GM21717 (cell line): Measurements from ENCODE around the gene DIAPH2.

ENCODE experiments used
- ATAC-seq: cut with Tn5 transposase; IDR thresholded peaks from one replicate; pipeline ENCODE4 v1.9.1; 2021; ENCODE audit warnings: mild to moderate bottlenecking, moderate library complexity; ENCODE audit not compliant: unreplicated experiment

The DIAPH2 gene

DNA sequence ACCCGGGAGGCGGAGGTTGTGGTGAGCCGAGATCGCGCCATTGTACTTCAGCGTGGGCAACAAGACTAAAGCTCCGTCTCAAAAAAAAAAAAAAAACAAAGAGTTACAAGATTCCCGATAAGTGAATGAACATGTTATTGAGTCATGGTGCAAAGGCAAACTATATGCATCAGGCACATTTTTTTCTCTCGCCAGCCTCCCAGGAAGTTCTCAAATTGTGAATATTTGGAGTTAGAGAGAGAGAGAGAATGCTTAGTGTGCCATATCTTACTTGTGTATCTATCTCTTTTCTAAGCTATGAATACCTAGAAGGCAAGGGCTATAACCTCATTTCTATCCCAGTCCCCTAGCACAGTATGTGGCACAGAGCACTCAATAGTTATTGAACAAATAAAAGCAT lies 599.9 kb downstream of the DIAPH2 start:
- ATAC-seq = no peak

DNA sequence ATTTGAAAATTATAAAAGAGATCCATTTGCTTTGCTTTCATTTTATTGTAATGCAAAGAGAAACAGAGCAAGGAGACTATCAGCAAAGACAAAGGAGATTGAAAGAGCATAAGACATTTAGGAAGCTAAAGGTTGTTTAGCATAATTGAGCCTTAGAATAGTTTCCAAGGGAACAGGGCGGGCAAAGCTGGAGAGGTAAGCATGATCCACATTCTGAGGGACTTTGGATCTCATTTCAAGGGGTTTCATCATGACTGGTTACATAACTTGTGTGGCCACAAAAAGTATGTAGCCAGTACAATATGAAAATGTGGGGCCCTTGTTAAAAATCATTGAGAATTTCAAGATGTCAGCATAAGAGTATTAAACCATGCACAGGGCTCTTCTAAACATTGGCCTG lies 605.6 kb downstream of the DIAPH2 start:
- no peak for ATAC-seq

DNA sequence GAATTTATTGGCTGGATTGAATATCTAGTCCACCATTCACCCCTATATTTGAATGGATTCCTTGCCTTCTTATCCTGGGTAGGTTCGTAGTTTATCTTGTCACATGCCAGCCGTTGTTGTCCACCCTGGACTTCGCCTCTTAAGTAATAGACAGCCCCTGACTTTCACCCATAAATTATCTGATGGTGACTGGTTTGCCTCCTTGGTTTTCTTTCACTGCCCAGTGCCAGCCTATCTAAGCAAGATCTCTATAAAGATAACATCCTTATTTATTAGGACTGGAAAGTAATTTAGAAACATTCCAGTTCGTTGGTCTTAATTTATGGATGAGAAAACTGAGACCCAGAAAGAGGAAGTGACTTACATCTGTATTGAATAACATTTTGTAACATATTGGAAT lies 609.4 kb downstream of the DIAPH2 start:
- no peak for ATAC-seq

DNA sequence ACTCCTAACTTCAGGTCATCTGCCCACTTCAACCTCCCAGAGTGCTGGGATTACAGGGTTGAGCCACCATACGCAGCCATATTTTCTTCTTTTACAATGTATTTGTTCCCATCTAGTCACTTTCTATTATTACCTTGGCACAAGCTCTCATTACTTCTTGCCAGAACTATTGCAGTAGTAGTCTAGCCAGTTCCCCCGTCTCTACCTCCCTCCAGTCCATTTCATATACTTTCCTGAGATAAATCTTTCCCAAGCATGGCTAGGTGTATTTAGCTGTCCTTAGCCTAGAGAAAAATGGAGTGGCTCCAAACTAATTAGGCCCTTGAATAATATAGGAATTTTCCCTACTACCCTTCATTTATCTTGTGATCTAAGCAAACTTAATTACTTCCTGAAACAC lies 611.3 kb downstream of the DIAPH2 start:
- no peak for ATAC-seq

DNA sequence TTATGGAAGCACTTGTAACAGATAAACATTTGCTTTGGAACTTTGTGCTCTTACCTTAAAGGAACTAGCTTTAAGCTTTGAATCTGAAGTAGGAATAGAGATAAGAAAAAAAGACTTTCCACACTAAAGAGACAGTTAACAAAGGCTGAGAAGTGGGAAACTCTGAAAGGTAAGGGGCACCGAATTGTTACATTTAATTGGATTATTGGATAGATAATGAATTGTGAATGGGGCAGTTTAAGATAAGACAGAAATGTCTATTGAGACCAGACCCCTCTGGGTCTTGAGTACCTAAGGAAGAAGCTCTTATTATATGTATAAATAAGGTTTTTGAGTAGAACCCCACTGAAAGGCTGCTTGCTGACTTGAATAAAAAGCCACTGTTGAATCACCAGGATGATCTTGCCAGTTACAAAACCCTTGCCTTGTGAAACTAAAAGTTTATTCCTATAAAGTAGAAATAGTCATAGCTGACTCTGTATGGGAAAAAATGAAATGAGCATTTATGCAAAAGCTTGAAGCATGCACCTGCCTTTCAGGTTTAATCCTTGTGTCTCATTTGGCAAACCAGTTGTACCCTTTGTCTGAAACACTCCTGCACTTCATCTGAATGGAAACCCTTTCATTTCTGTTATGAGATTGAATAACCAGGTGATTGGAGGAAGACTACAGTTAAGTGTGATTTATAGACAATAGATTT lies 622.3 kb downstream of the DIAPH2 start:
- no peak for ATAC-seq

DNA sequence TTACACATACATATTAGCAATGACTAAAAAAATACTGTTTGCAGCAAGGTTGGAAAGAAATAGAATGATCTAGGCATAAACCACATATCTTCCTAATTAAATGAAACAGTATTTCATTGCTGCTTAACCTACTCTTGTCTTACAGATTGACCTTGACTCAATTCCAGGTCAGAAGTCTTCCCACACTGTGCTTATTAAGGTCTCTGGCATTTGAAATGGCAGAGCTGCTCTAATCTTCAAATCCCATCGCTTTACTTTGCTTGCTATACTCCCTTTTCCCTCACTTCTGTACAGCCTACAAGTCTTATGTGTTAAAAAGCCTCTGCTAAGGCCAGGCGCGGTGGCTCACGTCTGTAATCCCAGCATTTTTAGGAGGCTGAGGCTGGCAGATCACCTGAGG lies 623.5 kb downstream of the DIAPH2 start:
- no peak for ATAC-seq

DNA sequence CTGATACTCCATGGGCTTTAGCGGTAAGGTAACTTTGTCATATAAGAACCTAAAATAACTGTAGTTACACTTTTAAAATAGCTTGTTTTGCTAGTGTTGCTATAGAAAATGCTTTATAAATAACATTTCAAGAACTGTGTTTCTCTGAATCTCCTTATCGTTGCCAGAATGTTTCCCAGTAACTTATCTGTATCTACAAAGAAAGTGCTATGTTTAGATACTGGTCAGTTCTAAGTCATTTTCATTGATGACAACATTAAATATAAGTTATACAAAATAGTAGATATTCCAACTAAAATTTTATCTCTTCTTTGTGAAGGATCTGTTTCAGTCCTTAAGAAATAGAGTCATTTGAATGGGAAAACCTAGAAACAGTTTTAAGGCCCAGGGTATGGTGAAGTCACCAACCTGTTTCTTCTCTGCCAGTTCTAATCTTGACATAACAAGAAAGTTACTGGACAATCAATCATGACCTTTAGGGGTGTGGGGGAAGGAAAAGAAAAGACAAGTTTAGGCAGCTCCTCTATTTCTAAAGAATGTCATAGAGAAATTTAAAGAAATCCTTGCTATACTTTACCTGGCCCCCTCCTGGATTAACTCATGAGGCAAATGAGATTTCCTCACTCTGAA lies 625.0 kb downstream of the DIAPH2 start:
- ATAC-seq = no peak

DNA sequence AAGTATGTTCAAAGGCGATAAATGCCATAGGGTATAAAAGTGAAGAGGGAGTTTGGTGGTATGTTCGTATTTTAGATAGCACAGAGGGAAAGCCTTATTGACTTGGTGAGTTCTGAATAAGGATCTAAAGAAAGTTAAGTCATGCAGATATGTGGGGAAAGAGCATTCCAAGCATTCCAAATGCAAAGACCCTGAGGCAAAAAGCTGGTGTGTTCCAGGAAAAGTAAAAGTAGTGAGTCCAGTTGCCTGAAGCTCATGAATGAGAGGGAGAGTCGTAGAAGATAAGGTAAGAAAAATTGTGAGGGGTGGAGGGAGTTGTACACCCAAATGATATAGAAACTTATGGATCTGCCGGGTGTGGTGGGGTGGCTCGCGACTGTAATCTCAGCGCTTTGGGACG lies 625.7 kb downstream of the DIAPH2 start:
- no peak for ATAC-seq

DNA sequence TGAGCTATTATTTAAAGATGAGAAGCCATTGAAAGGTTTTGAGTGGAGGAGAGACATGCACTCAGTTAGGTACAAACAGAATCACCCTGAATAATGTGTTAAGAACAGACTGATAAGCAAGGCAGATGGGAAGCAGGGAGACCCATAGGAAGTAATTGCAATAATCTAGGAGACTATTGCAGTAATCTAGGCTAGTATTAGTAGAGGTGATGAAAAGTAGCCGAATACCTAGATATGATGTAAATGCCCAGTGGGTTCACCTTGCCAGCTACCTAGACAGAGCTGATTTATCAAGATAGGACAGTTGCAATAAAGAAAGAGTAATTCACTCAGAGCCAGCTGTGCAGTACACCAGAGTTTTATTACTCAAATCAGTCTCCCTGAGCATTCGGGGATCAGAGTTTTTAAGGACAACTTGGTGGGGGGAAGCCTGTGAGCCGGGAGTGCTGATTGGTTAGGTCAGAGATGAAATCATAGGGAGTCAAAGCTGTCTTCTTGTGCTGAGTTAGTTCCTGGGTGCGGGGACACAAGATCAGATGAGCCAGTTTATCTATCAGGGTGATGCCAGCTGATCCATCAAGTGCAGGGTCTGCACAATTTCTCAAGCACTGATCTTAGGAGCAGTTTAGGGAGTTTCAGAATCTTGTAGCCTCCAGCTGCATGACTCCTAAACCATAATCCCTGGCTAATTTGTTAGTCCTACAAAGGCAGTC lies 626.6 kb downstream of the DIAPH2 start:
- ATAC-seq = no peak

DNA sequence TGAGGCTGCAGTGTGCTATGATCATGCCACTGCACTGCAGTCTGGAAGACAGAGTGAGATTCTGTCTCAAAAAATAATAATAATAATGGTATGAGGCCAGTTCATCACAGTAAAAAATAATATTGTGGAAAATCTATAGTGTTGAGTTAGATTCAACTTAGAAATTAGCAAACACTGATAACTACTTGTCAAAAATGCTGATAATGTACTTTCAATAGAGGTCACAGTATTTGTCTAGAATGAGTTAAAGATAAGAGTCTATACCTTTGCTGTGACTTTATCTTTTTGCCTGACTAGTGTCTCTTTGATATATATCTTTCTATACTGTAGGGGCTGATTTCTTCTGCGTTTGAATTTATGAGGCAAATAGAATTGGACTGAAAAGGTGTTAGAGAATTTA lies 629.7 kb downstream of the DIAPH2 start:
- ATAC-seq = no peak

DNA sequence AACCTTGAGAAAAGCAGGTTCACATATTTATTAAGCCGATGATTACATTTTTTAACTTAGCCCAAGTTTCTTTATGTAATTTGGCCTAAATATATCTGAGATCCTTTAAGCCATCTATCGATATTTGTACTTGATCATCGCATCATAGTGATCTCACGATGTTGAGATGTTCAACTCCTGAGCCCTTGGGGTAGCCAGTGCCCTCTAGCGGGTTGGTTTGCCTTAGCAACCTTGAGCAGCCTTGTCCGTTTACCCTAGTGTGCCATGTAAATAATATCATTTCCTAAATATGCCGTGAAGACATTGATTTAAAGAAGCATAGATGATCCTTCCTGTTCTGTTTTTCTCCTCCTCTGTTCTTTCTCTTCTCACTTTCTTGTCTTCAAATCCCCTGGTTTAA lies 631.3 kb downstream of the DIAPH2 start:
- no peak for ATAC-seq

DNA sequence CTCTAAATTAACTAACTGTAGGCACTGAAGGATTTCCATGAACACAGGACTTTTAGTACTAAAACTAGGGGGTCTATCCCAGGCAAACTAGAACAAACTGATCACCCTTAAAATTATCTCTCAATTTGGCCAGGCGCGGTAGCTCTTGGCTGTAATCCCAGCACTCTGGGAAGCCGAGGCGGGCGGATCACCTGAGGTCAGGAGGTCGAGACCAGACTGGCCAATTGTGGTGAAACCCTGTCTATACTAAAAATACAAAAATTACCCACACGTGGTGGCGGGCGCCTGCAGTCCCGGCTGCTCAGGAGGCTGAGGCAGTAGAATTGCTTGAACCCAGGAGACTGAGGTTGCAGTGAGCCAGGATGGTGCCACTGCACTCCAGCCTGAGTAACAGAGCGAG lies 635.7 kb downstream of the DIAPH2 start:
- ATAC-seq = no peak

DNA sequence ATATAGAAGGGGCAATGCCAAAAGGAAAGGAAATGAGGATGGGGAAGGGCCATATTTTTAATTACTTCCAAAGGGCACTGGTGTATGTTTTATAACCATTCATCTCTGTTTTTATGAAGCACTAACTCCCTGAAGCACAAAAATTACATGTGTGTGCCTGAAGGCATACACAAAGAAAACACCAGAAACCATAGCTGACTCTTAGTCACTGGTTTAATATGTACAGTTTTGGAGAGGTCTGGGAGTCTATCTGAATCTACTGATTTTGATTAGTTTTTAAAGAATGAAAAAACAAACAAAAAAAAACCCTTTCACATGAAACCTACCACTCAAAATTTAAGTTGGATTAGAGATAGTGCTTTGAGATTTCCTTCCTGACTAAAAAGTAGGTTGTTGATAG lies 637.8 kb downstream of the DIAPH2 start:
- no peak for ATAC-seq

DNA sequence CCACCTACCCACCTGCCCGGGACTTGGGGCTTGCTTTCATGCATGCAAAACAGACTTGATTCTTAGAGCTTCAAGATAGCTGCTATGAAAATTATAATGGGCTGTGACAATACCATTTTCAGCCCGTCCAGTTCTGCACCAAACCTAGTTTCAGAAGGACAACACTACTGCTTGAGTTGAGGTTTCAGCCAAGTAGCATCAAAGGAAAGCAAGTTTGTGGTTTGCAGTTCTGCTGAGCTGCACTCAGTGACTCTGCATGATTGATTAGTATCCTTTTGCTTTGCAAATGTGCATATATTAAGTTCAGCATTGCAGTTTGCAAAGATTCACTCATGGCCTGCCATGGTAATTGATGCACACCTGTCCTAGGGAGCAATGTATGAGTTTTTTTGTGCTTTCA lies 641.8 kb downstream of the DIAPH2 start:
- ATAC-seq = peak; percentile 90

DNA sequence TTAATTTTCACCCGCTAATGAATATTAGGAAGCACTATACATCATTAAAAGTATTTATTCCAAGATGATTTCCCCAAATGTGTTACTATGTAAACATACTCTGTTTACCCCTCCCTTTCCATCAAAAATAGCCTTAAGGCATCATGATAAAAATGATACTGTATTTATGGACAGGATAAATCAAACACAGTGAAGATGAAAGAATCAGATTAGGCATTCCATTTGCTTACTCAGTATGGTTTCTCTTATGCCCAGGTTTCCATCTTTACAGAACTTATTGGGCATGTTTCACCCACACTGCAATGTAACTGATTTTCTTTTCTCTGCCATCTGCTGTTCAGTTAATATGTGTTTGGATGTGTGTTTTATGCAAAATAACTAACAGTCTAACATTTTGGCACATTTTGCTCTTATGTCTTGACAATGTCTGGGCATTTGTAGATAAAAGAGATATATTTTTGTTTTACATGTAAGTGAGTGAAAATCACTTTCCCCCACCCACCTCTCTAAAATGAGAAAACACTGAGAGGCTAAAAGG lies 644.3 kb downstream of the DIAPH2 start:
- ATAC-seq = no peak

DNA sequence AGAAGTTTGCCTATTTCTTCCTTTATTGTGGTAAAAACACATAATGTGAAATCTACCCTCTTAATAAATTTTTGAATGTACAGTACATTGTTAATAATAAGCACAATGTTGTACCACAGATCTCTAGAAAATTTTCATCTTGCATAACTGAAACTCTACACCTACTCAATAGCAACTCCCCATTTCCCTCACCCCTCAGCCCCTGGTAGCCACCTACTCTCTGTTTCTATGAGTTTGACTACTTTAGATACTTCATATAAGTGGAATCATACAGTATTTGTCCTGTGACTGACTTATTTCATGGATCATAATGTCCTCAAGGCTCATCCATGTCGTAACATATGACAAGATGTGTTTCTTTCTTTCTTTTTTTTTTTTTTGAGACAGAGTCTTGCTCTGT lies 645.5 kb downstream of the DIAPH2 start:
- peak; percentile 70 for ATAC-seq

DNA sequence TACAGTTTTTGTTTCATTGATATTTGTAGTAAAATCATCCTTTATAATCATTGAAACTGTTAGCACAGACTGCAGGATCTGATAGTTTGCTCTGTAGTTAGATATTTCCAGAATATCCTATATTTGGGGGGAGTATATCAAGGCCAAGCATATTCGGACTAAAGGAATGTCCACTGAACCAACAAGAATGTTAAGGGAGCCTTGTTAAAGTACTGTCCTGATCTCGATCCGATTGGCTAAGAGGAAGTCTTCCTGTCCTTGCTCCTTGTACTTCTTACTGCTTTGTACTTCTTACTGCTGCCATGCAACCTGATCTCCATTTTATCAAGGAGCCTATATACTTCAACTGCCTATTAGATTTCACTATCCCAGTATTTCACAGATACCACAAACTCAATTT lies 648.3 kb downstream of the DIAPH2 start:
- ATAC-seq = no peak

DNA sequence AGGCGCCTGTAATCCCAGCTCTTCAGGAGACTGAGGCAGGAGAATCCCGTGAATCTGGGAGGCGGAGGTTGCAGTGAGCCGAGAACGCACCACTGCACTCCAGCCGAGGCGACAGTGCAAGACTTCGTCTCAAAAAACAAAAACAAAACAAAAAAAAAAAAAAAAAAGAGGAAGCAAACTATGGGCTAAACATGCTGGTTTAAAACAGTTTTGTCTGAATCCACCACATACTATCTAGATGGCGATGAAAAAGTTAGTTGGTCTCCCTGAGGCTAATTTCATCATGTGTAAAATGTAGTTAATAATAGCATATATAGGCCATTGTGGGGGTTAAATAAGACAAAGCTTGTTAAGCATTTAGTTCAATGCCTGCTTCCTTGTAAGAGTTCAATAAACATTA lies 650.2 kb downstream of the DIAPH2 start:
- ATAC-seq = no peak

DNA sequence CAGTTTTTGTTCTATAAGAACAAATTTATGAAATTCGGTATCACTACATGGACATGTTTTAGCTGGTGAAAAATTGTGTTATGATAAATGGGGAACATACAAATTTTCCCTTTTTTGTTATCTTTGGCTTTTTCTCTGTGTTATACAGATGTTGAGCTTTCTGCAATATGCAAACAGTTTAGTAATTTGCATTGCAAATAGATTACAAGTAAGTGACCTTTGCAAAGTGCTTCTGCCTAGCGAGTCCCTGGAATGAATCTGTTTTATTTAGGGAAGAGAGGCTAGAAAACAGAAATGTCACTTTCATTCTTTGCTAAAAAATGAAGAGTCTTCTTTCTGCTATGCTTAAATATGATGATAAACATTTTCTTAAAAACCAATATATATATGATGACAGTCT lies 660.1 kb downstream of the DIAPH2 start:
- ATAC-seq = no peak

DNA sequence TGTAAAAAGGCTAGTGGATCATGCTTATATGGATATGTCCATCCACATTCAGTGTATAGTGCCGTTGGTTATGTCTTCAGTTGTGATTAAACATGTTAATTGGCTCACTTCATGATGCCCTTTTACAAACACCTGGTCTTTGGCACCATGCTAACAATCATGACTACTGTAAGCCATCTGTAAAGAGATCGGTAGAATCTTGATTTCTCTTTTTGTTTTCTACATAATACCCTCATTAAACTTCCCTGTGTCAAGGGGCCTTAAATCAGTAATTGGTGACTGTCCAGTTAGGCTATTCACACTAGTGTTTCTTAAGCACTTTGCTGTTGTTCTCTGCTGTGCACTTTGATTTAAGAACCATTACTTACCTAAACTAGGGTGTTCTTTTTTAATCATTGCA lies 674.3 kb downstream of the DIAPH2 start:
- ATAC-seq = no peak

DNA sequence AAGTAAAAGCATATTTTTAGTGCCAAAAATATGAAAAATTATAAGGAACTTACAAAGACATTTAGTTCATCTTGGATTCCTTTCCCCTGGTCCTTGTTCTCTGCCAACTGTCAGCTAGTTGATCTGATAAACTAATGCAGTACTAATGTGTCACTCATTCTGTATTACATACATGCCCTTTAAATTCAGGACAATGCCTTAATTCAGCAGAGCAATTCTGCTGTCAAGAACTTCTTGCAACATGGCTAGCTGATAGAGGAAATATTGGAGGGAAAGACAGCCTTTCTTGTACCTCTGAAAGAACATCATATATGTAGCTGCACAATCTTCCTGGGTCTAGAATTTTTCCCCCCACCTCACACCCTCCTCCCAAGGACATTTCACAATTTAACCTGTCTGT lies 679.2 kb downstream of the DIAPH2 start:
- no peak for ATAC-seq

DNA sequence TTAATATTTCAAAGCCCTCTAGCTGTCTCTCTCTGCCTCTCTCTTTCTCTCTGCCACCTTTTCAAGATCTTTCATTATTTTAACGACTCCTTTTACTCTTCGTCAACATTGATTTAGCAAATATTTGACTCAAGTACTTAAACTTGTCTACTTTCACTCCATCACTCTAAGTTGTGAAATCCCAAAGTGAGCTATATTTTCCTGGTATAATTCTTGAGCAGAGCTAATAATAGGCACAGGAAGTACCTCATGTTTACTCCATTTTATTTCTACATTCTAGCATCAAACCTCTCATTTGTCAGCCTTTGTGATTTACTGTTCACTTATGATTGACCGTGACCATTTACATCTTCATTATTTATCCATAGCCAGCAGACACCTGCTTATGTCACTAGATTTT lies 681.6 kb downstream of the DIAPH2 start:
- no peak for ATAC-seq
